ENCODE results near the gene GATD1.

Gene GATD1

GRCh38 chr11:804599-804964 is 27.3 kb upstream of the GATD1 start:
- ATAC-seq, result no peak; the same call in 2 of the 3 replicates
- TF ChIP-seq BACH2 (CRISPR knock-in tag; IDR thresholded peaks at IDR 0.05; ENCODE audit: borderline replicate concordance) (no peak), ZNF70 (CRISPR knock-in tag; IDR thresholded peaks at IDR 0.05) (no peak), SNAI2 (CRISPR knock-in tag; IDR thresholded peaks at IDR 0.05) (no peak), PATZ1 (CRISPR knock-in tag; IDR thresholded peaks at IDR 0.05; ENCODE audit: borderline replicate concordance) (no peak), ZNF565 (CRISPR knock-in tag; conservative IDR thresholded peaks at IDR 0.05; ENCODE audit: low read depth) (no peak), TOX (CRISPR knock-in tag; IDR thresholded peaks at IDR 0.05; ENCODE audit: borderline replicate concordance) (no peak), ZNF8 (CRISPR knock-in tag; IDR thresholded peaks at IDR 0.05) (no peak), ISL1 (CRISPR knock-in tag; IDR thresholded peaks at IDR 0.05) (no peak)

- TF ChIP-seq RARB (CRISPR knock-in tag; IDR thresholded peaks at IDR 0.05) (no peak), GLIS3 (CRISPR knock-in tag; IDR thresholded peaks at IDR 0.05) (no peak), ESRRG (CRISPR knock-in tag; IDR thresholded peaks at IDR 0.05) (no peak), OSR1 (CRISPR knock-in tag; IDR thresholded peaks at IDR 0.05) (no peak), BACH2 (CRISPR knock-in tag; IDR thresholded peaks at IDR 0.05; ENCODE audit: borderline replicate concordance) (no peak), ARNTL (CRISPR knock-in tag; IDR thresholded peaks at IDR 0.05; ENCODE audit: borderline replicate concordance, low read depth) (no peak), CSDC2 (CRISPR knock-in tag; IDR thresholded peaks at IDR 0.05) (no peak), TCF4 (CRISPR knock-in tag; IDR thresholded peaks at IDR 0.05; ENCODE audit: borderline replicate concordance) (no peak), ZNF8 (CRISPR knock-in tag; IDR thresholded peaks at IDR 0.05) (no peak), PPARA (CRISPR knock-in tag; IDR thresholded peaks at IDR 0.05; ENCODE audit: borderline replicate concordance) (no peak), TOX (CRISPR knock-in tag; IDR thresholded peaks at IDR 0.05; ENCODE audit: borderline replicate concordance) (no peak)
- TF ChIP-seq, protein P1, sequence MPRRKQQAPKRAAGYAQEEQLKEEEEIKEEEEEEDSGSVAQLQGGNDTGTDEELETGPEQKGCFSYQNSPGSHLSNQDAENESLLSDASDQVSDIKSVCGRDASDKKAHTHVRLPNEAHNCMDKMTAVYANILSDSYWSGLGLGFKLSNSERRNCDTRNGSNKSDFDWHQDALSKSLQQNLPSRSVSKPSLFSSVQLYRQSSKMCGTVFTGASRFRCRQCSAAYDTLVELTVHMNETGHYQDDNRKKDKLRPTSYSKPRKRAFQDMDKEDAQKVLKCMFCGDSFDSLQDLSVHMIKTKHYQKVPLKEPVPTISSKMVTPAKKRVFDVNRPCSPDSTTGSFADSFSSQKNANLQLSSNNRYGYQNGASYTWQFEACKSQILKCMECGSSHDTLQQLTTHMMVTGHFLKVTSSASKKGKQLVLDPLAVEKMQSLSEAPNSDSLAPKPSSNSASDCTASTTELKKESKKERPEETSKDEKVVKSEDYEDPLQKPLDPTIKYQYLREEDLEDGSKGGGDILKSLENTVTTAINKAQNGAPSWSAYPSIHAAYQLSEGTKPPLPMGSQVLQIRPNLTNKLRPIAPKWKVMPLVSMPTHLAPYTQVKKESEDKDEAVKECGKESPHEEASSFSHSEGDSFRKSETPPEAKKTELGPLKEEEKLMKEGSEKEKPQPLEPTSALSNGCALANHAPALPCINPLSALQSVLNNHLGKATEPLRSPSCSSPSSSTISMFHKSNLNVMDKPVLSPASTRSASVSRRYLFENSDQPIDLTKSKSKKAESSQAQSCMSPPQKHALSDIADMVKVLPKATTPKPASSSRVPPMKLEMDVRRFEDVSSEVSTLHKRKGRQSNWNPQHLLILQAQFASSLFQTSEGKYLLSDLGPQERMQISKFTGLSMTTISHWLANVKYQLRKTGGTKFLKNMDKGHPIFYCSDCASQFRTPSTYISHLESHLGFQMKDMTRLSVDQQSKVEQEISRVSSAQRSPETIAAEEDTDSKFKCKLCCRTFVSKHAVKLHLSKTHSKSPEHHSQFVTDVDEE (CRISPR knock-in tag; IDR thresholded peaks at IDR 0.05), result no peak
- TF ChIP-seq, protein P2, sequence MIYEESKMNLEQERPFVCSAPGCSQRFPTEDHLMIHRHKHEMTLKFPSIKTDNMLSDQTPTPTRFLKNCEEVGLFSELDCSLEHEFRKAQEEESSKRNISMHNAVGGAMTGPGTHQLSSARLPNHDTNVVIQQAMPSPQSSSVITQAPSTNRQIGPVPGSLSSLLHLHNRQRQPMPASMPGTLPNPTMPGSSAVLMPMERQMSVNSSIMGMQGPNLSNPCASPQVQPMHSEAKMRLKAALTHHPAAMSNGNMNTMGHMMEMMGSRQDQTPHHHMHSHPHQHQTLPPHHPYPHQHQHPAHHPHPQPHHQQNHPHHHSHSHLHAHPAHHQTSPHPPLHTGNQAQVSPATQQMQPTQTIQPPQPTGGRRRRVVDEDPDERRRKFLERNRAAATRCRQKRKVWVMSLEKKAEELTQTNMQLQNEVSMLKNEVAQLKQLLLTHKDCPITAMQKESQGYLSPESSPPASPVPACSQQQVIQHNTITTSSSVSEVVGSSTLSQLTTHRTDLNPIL (CRISPR knock-in tag; IDR thresholded peaks at IDR 0.05; ENCODE audit: low read depth), result no peak
- ATAC-seq, result peak; percentile 8
These were observed 26.7 kb upstream of the GATD1 start for GRCh38 chr11:803770-804598.

DNA sequence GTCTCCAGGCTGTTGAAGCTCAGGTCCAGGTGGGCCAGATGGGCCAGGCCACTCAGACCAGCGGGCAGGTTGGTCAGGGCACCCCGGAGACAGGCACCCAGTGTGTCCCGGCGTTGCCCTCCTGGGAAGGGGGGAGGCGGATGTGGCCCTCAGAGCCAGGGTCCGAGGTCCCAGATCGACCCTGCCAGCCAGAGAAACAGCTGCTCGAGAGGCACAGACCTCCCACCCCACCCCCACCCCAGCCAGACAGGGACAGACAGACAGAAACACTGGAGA is 26.1 kb upstream of the GATD1 start:
- ATAC-seq, result no peak

More for the DNA sequence above, 26.1 kb upstream of the GATD1 start:
- no peak for TF ChIP-seq SNAI2 (CRISPR knock-in tag; IDR thresholded peaks at IDR 0.05)
- no peak for TF ChIP-seq ESRRG (CRISPR knock-in tag; IDR thresholded peaks at IDR 0.05)
- no peak for TF ChIP-seq ZNF565 (CRISPR knock-in tag; conservative IDR thresholded peaks at IDR 0.05; ENCODE audit: low read depth)
- TF ChIP-seq ZFP30 (CRISPR knock-in tag; IDR thresholded peaks at IDR 0.05), result no peak
- TF ChIP-seq ARNTL (CRISPR knock-in tag; IDR thresholded peaks at IDR 0.05; ENCODE audit: borderline replicate concordance, low read depth), result no peak
- TF ChIP-seq, protein P2 (CRISPR knock-in tag; IDR thresholded peaks at IDR 0.05; ENCODE audit: low read depth), result no peak
- TF ChIP-seq, protein P3, sequence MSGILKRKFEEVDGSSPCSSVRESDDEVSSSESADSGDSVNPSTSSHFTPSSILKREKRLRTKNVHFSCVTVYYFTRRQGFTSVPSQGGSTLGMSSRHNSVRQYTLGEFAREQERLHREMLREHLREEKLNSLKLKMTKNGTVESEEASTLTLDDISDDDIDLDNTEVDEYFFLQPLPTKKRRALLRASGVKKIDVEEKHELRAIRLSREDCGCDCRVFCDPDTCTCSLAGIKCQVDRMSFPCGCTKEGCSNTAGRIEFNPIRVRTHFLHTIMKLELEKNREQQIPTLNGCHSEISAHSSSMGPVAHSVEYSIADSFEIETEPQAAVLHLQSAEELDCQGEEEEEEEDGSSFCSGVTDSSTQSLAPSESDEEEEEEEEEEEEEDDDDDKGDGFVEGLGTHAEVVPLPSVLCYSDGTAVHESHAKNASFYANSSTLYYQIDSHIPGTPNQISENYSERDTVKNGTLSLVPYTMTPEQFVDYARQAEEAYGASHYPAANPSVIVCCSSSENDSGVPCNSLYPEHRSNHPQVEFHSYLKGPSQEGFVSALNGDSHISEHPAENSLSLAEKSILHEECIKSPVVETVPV (CRISPR knock-in tag; IDR thresholded peaks at IDR 0.05), result no peak
- TF ChIP-seq RARB (CRISPR knock-in tag; IDR thresholded peaks at IDR 0.05), result no peak

Measured in SK-N-SH treated with all-trans-retinoic acid at 6 μM for 48 hours (cell line).